ENCODE results near the gene TRAM2. TPM values are rescaled to one million over a fixed set of nuclear protein-coding genes. Genes with fewer than 3 reads are reported as not detected.

The TRAM2 gene
- total RNA-seq, 2 donors from 2014 or later = 40.0 to 41.8 TPM

- H3K4me3 ChIP-seq = peak overlapping the region; percentile 14
- H3K27ac ChIP-seq = peak overlapping the region; percentile 74 to 83
- DNase-seq (ENCODE audit: low spot score) = no peak
- peak; percentile 7 for ATAC-seq (ENCODE audit: insufficient number of reproducible peaks, low FRiP score, low read depth)
- TF ChIP-seq CTCF (IDR thresholded peaks at IDR 0.05) = no peak
- H3K9me3 ChIP-seq = no peaks in the 10 kb centered on the region
- H3K4me1 ChIP-seq (ENCODE audit: control insufficient read depth in 1 of 2, low read depth in 2 of 2) = peaks cover 38 to 60% of the 10 kb centered on the region in 2 donors
- H3K27me3 ChIP-seq (replicated peaks; ENCODE audit: insufficient read depth) = no peaks in the 10 kb centered on the region
- peaks cover 14% of the 10 kb centered on the region for H3K36me3 ChIP-seq
These were observed 77.1 kb downstream of the TRAM2 start for GRCh38 chr6:52499681-52500236.

GRCh38 chr6:52499026-52499425 is 77.8 kb downstream of the TRAM2 start:
- no peak overlapping the region for H3K4me3 ChIP-seq

GRCh38 chr6:52498538-52499017 is 78.3 kb downstream of the TRAM2 start:
- no peak for ATAC-seq (ENCODE audit: insufficient number of reproducible peaks, low FRiP score, low read depth)
- Histone ChIP-seq H3K27ac (peak overlapping the region; percentile 74 to 83), H3K27me3 (replicated peaks; ENCODE audit: insufficient read depth) (no peaks in the 10 kb centered on the region)

More at GRCh38 chr6:52499026-52499425, 77.8 kb downstream of the TRAM2 start:
- no peaks in the 10 kb centered on the region for H3K9me3 ChIP-seq
- no peak for DNase-seq (ENCODE audit: low spot score)
- no peaks in the 10 kb centered on the region for H3K27me3 ChIP-seq (replicated peaks; ENCODE audit: insufficient read depth)
- H3K27ac ChIP-seq = peak overlapping the region; percentile 74 to 83
- ATAC-seq (ENCODE audit: insufficient number of reproducible peaks, low FRiP score, low read depth) = no peak
- H3K36me3 ChIP-seq = peaks cover 14% of the 10 kb centered on the region
- H3K4me1 ChIP-seq (ENCODE audit: control insufficient read depth in 1 of 2, low read depth in 2 of 2) = peaks cover 33 to 53% of the 10 kb centered on the region in 2 donors
- no peak for TF ChIP-seq CTCF (IDR thresholded peaks at IDR 0.05)

GRCh38 chr6:52497652-52498408 is 79.0 kb downstream of the TRAM2 start:
- ATAC-seq (ENCODE audit: insufficient number of reproducible peaks, low FRiP score, low read depth) (no peak), DNase-seq (ENCODE audit: low spot score) (no peak)
- no peak for TF ChIP-seq CTCF (IDR thresholded peaks at IDR 0.05)
- Histone ChIP-seq H3K27me3 (replicated peaks; ENCODE audit: insufficient read depth) (no peaks in the 10 kb centered on the region), H3K4me3 (no peak overlapping the region), H3K4me1 (ENCODE audit: control insufficient read depth in 1 of 2, low read depth in 2 of 2) (peaks cover 26 to 41% of the 10 kb centered on the region in 2 donors), H3K9me3 (no peaks in the 10 kb centered on the region), H3K27ac (peak overlapping the region; percentile 74 to 83), H3K36me3 (peaks cover 12% of the 10 kb centered on the region)

More at GRCh38 chr6:52498538-52499017, 78.3 kb downstream of the TRAM2 start:
- no peak overlapping the region for H3K4me3 ChIP-seq
- peaks cover 14% of the 10 kb centered on the region for H3K36me3 ChIP-seq
- no peaks in the 10 kb centered on the region for H3K9me3 ChIP-seq
- no peak for TF ChIP-seq CTCF (IDR thresholded peaks at IDR 0.05)
- DNase-seq (ENCODE audit: low spot score) = no peak
- H3K4me1 ChIP-seq (ENCODE audit: control insufficient read depth in 1 of 2, low read depth in 2 of 2) = peaks cover 29 to 48% of the 10 kb centered on the region in 2 donors

GRCh38 chr6:52496631-52497030 is 80.2 kb downstream of the TRAM2 start:
- no peak overlapping the region for H3K4me3 ChIP-seq
- H3K36me3 ChIP-seq = no peaks in the 10 kb centered on the region
- no peak overlapping the region for H3K27ac ChIP-seq
- no peak for TF ChIP-seq CTCF (IDR thresholded peaks at IDR 0.05)
- DNase-seq (ENCODE audit: low spot score) (no peak), ATAC-seq (ENCODE audit: insufficient number of reproducible peaks, low FRiP score, low read depth) (no peak)
- H3K9me3 ChIP-seq = no peaks in the 10 kb centered on the region
- peaks cover 26 to 41% of the 10 kb centered on the region in 2 donors for H3K4me1 ChIP-seq (ENCODE audit: control insufficient read depth in 1 of 2, low read depth in 2 of 2)
- H3K27me3 ChIP-seq (replicated peaks; ENCODE audit: insufficient read depth) = no peaks in the 10 kb centered on the region
